ENCODE data around the gene ATP5F1D. TPM values are rescaled to one million over a fixed set of nuclear protein-coding genes. Genes with fewer than 3 reads are reported as not detected.

Gene ATP5F1D
- total RNA-seq, 1 donor from 2014 or later = 172 TPM

GRCh38 chr19:1274852-1275259 lies 33.3 kb downstream of the ATP5F1D start:
- no peaks in the 10 kb centered on the region for H3K27me3 Mint-ChIP-seq
- peak overlapping the region; percentile 46 for H3K4me3 Mint-ChIP-seq
- no peak for DNase-seq
- no peak for TF ChIP-seq CTCF (IDR thresholded peaks at IDR 0.05)
- peaks cover 54% of the 10 kb centered on the region for H3K4me1 Mint-ChIP-seq
- intact Hi-C loops (cut with micrococcal nuclease) = loop anchor here (1.0 to 5.0 kb wide), 4 partner anchors 82 to 537 kb away; partner anchors contain the start of genes ATP8B3, RPS15 and UQCR11
- H3K27ac Mint-ChIP-seq = no peak overlapping the region
- ChIA-PET CTCF (interaction anchor here (1.0 to 1.8 kb wide), 3 partner anchors 8 to 31 kb away, joined by 3 to 14 read pairs (median 4); no protein-coding TSS in a partner anchor), POLR2A (interaction anchor here (0.6 to 2.0 kb wide), 20 partner anchors 9 to 615 kb away, joined by 3 to 30 read pairs (median 4); partner anchors contain the start of genes ABCA7, MED16, REEP6 and RNU6-2)
- H3K36me3 Mint-ChIP-seq (ENCODE audit: low read depth) = peaks cover 66% of the 10 kb centered on the region
- no peaks in the 10 kb centered on the region for H3K9me3 Mint-ChIP-seq
- no peak for ATAC-seq (ENCODE audit: low read depth)

DNA sequence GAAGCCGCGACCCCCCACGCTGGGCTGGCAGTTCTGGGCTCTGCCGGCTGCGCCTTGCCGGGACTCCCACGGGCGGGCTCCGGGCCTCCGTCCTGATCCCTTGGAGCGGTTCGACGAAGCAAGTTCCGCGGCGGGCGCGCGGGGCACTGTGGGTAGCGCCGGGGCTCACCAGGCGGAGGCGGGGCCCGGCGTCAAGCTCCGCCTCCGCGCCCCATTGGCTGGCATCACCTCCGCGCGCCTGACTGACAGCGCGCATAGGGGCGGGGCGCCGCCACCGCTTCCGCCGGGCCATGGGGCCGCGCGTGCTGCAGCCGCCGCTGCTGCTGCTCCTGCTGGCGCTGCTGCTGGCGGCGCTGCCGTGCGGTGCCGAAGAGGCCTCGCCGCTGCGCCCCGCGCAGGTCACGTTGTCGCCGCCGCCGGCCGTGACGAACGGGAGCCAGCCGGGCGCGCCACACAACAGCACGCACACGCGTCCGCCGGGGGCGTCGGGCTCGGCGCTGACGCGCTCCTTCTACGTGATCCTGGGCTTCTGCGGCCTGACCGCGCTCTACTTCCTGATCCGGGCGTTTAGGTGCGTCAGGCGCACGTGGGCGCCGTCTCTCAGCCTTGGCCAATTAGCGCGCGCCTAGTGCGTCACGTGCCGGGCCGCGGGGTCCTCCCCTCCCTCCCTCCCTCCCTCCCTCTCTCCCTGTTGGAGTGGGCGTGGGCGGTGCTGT lies 33.9 kb downstream of the ATP5F1D start, which contains the start of gene FAM174C:
Gene FAM174C, plus strand, starts transcription at position 271 of the 716 bp plus-strand sequence. Its CDS starts 20 bp downstream, at position 291.
- H3K27ac Mint-ChIP-seq = peak within 1 kb of the TSS; percentile 88
- peaks cover 65% of the 10 kb centered on the region for H3K36me3 Mint-ChIP-seq (ENCODE audit: low read depth)
- peak within 1 kb of the TSS; percentile 84 for H3K4me3 Mint-ChIP-seq
- peaks cover 51% of the 10 kb centered on the region for H3K4me1 Mint-ChIP-seq
- ATAC-seq (ENCODE audit: low read depth) (peak; percentile 83), DNase-seq (peak; percentile 87)
- TF ChIP-seq CTCF (IDR thresholded peaks at IDR 0.05) = no peak
- intact Hi-C loops (cut with micrococcal nuclease) = loop anchor here (1.0 to 5.0 kb wide), 4 partner anchors 82 to 537 kb away; partner anchors contain the start of genes ATP8B3, RPS15 and UQCR11
- H3K9me3 Mint-ChIP-seq = no peaks in the 10 kb centered on the region
- ChIA-PET POLR2A (interaction anchor here (0.5 to 1.8 kb wide), 23 partner anchors 9 to 616 kb away, joined by 3 to 30 read pairs (median 4); partner anchors contain the start of genes ABCA7, MED16, REEP6 and RNU6-2), CTCF (interaction anchor here (1.0 to 1.8 kb wide), 3 partner anchors 9 to 31 kb away, joined by 3 to 14 read pairs (median 4); no protein-coding TSS in a partner anchor)
- H3K27me3 Mint-ChIP-seq = no peaks in the 10 kb centered on the region

- H3K9me3 Mint-ChIP-seq = no peaks in the 10 kb centered on the region
- H3K4me1 Mint-ChIP-seq = peaks cover 44% of the 10 kb centered on the region
- CTCF ChIA-PET = interaction anchor here (1.8 kb wide), 1 partner anchor 32 kb away, joined by 14 read pairs; no protein-coding TSS in a partner anchor
- ATAC-seq (ENCODE audit: low read depth) (no peak), DNase-seq (no peak)
- H3K27me3 Mint-ChIP-seq = no peaks in the 10 kb centered on the region
- H3K4me3 Mint-ChIP-seq = peak overlapping the region; percentile 84
- H3K27ac Mint-ChIP-seq = peak overlapping the region; percentile 88
- TF ChIP-seq CTCF (IDR thresholded peaks at IDR 0.05) = no peak
- POLR2A ChIA-PET = interaction anchor here (0.7 to 1.8 kb wide), 5 partner anchors 17 to 60 kb away, joined by 3 to 17 read pairs (median 5); no protein-coding TSS in a partner anchor
- peaks cover 59% of the 10 kb centered on the region for H3K36me3 Mint-ChIP-seq (ENCODE audit: low read depth)
- intact Hi-C loops (cut with micrococcal nuclease) = loop anchor here (1.0 to 5.0 kb wide), 4 partner anchors 81 to 536 kb away; partner anchors contain the start of genes ATP8B3, RPS15 and UQCR11
These were observed 34.6 kb downstream of the ATP5F1D start for GRCh38 chr19:1275976-1276627.

GRCh38 chr19:1276628-1277022 lies 35.1 kb downstream of the ATP5F1D start:
- DNase-seq (no peak), ATAC-seq (ENCODE audit: low read depth) (no peak)
- Mint-ChIP-seq H3K36me3 (ENCODE audit: low read depth) (peaks cover 53% of the 10 kb centered on the region), H3K4me3 (peak overlapping the region; percentile 84), H3K4me1 (peaks cover 39% of the 10 kb centered on the region), H3K9me3 (no peaks in the 10 kb centered on the region), H3K27me3 (peaks cover under 1% of the 10 kb centered on the region), H3K27ac (peak overlapping the region; percentile 85)
- TF ChIP-seq CTCF (IDR thresholded peaks at IDR 0.05) = no peak
- intact Hi-C loops (cut with micrococcal nuclease) = loop anchor here (5.0 kb wide), 2 partner anchors 81 to 536 kb away; partner anchors contain the start of gene ATP8B3
- CTCF ChIA-PET = interaction anchor here (1.7 to 3.5 kb wide), 3 partner anchors 32 to 96 kb away, joined by 11 to 27 read pairs (median 14); no protein-coding TSS in a partner anchor
- POLR2A ChIA-PET = interaction anchor here (0.7 to 1.8 kb wide), 4 partner anchors 7 to 106 kb away, joined by 3 to 17 read pairs (median 8); partner anchors contain the start of gene CIRBP
